GM23248 (cell line): ENCODE measurements around the gene USP36.

Source experiments
- EZH2 ChIP-seq: fragments of 200-600 bp; sonication (generic); IDR thresholded peaks from 2 replicates; pipeline ENCODE4 v1.6.1; 2018; ENCODE audit warnings: antibody characterized with exemption, mild to moderate bottlenecking; ENCODE audit not compliant: insufficient read depth, poor library complexity, severe bottlenecking
- EZH2phosphoT487 ChIP-seq: fragments of 200-600 bp; sonication (generic); IDR thresholded peaks from 2 replicates; pipeline ENCODE4 v1.6.1; 2018; ENCODE audit warnings: antibody characterized with exemption, moderate library complexity, mild to moderate bottlenecking, low read depth; ENCODE audit not compliant: insufficient read depth

GRCh38 chr17:78793968-78794367 is 46.6 kb downstream of the USP36 start:
- TF ChIP-seq EZH2 = no peak
- TF ChIP-seq EZH2phosphoT487 = no peak
